GM10248 (cell line): ENCODE data around the gene TMEM63A.
"Not testable (repeated sequence)": the region's sequence is repeated elsewhere in the genome, so short reads cannot be mapped to it uniquely, and the experiment has no call there.

Experiments
- CTCF ChIA-PET: fragments of 300-600 bp; sonication (Branson Sonifier 250); formaldehyde crosslinking; extraction: SDS; loops from one replicate; lab custom pipeline; 2021; ENCODE audit warnings: antibody characterized with exemption; lab: Yijun Ruan, JAX
- POLR2A ChIA-PET: fragments of 350-650 bp; sonication (Branson Sonifier 250); formaldehyde crosslinking; extraction: SDS; loops from one replicate; lab custom pipeline; 2020; ENCODE audit warnings: antibody characterized with exemption; lab: Yijun Ruan, JAX
- DNase-seq: peaks from one replicate; pipeline ENCODE4 v3.0.0; 2012; ENCODE audit errors: extremely low spot score
- CTCF ChIP-seq: IDR thresholded peaks from 2 replicates; pipeline ENCODE4 v1.5.1; 2012; ENCODE audit warnings: mild to moderate bottlenecking, low read depth; ENCODE audit errors: extremely low read depth, missing control alignments, control extremely low read depth

The TMEM63A gene

DNA sequence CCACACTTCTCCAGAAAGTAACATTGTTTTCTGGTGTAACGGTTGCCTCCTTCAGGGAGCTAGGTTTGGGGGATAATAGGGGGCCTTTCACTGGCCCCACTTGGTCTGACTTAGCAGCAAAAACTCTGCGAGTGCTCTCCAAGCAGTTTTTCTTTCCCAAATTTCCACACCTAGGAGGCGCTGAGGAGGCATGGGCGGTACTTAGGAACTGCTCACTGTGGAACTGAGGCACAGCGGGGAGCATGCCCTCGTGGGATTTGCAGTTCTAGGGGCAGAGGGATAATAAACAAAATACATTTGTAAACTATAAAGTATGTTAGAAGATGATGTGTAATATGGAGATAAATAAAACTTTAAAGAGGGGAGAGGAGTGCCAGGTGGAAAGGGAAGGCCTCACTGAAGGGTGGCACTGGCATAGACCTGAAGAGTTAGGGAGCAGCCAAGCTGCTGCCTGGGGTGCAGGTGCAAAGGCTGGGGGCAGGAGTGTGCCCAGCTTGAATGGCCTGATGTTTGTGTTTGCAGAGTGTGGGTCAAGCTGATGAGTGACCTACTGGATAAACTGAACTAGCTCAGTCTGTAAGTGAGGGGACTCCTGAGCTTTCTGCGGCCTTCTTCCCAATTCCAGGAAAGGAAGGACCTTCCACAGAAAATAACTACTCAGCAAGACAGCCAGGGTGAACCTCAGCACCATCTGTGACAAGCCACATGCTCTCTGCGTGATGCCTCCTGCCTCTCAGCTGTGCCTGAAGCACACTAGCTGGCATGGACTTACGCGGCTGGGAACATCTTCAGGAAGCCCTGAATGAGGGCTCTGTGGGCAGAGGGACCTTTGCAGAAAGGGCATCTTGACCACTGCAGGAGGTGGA lies 70.3 kb downstream of the TMEM63A start:
- CTCF ChIA-PET = interaction anchor here (0.8 to 5.7 kb wide), 5 partner anchors 33 to 163 kb away, joined by 3 to 26 read pairs (median 3); partner anchors contain the start of gene SRP9
- no peak for TF ChIP-seq CTCF
- no peak for DNase-seq
- POLR2A ChIA-PET = no interaction called here

- POLR2A ChIA-PET = interaction anchor here (1.6 kb wide), 1 partner anchor 10 kb away, joined by 4 read pairs; no protein-coding TSS in a partner anchor
- CTCF ChIA-PET = interaction anchor here (0.8 to 5.7 kb wide), 7 partner anchors 32 to 336 kb away, joined by 3 to 26 read pairs (median 3); partner anchors contain the start of gene SRP9
- DNase-seq = not testable (repeated sequence)
Measured at GRCh38 chr1:225810579-225811538, 71.3 kb downstream of the TMEM63A start.

DNA sequence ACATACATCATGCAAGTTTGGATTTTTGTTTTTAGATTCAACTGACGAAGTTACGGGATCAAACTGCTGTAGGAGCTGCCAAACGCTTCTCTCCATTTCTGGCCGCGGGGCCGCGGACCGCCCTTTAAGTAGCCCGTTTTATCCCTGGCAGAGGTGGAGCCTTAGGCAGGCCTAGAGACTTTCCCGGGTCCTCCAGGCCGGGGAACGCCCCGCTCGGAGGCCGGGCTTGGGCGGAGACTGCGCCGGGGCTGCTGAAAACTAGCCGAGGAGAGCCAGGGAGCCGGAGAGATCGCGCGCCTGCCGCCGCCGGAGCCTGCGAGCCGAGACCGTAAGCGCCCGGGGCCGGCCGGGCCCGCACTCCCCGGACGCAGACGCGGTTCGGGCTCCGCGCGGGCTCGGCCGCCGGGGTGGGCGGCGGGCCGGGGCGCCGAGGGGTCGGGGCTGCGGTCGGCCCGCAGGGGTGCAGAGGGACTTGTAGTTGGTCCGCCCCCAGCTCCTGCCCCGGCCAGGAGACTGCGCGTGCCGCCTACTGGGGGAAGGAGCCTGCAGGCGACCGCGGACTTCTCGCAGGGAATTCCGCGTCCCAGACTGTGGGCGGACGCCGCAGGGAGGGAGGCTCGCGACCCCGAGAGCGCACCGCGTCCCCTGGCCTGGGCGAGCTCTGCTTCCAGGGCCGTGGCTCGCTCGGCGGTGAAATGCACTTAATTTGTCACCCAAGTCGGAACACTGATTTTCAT lies 72.2 kb downstream of the TMEM63A start, which contains the start of gene EPHX1:
TSS of gene EPHX1 (plus strand) at position 283 of the 737 bp plus-strand sequence. CDS start 18,606 bp downstream, outside the sequence.
- TF ChIP-seq CTCF = peak; percentile 39
- DNase-seq = peak; percentile 92
- CTCF ChIA-PET = interaction anchor here (0.9 to 5.7 kb wide), 3 partner anchors 31 to 335 kb away, joined by 3 to 26 read pairs (median 4); partner anchors contain the start of gene SRP9
- POLR2A ChIA-PET = interaction anchor here (1.6 kb wide), 1 partner anchor 9 kb away, joined by 4 read pairs; no protein-coding TSS in a partner anchor

- ChIA-PET CTCF (interaction anchor here (1.3 to 5.7 kb wide), 4 partner anchors 9 to 328 kb away, joined by 3 to 26 read pairs (median 4); partner anchors contain the start of gene SRP9), POLR2A (no interaction called here)
- no peak for DNase-seq
- no peak for TF ChIP-seq CTCF
Measured at GRCh38 chr1:225808136-225808535, 74.0 kb downstream of the TMEM63A start.

DNA sequence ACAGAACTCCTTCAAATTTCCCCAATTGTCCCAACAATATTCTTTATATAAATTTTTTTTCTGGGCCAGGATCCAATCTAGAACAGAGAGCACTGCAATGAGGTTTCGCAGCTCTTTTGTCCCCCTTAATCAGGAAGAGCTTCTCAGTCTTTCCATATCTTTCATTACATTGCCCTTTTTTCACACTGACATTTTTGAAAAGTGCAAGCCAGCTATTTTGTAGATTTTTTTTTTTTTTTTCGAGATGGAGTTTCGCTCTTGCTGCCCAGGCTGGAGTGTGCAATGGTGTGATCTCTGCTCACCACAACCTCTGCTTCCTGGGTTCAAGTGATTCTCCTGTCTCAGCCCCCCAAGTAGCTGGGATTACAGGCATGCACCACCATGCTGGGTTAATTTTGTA lies 75.4 kb downstream of the TMEM63A start:
- POLR2A ChIA-PET = interaction anchor here (0.7 kb wide), 1 partner anchor 182 kb away, joined by 4 read pairs; no protein-coding TSS in a partner anchor
- CTCF ChIA-PET = interaction anchor here (1.0 kb wide), 1 partner anchor 29 kb away, joined by 3 read pairs; the partner anchor contains the start of gene SRP9
- not testable (repeated sequence) for DNase-seq

DNA sequence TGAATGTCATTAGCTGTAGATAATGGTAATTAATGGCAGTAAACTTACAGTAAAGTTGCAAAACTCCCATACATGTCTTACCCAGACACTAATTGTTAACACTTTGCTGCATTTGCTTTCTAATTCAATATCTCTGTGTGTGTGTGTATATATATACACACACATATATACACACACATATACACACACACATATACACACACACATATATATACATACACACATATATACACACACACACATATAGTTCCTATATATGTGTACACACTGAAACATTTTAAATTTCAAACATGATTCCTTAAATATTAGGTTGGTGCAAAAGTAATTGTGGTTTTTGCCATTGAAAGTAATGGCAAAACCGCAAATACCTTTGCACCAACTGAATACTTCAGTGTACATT lies 75.9 kb downstream of the TMEM63A start:
- ChIA-PET POLR2A (interaction anchor here (0.7 kb wide), 1 partner anchor 182 kb away, joined by 4 read pairs; no protein-coding TSS in a partner anchor), CTCF (interaction anchor here (1.0 to 1.3 kb wide), 2 partner anchors 10 to 29 kb away, joined by 3 read pairs; partner anchors contain the start of gene SRP9)
- no peak for TF ChIP-seq CTCF

DNA sequence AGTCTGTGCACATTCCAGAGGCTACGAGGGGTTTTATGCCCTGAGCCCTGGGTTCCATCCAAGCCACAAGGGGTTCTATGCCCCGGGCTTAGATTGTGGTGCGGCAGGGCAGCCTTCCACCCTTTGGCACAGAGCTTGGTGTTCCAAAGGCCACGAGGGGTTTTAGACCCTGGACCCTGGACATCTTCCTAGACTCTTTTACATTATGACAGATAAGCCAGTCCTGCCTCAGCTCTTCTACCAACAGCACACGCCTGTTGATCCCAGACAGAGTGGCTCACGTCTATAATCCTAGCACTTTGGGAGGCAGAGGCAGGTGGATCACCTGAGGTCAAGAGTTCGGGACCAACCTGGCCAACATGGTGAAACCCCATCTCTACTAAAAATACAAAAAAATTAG lies 81.0 kb downstream of the TMEM63A start:
- ChIA-PET CTCF (interaction anchor here (2.2 to 2.3 kb wide), 2 partner anchors 19 to 24 kb away, joined by 9 to 11 read pairs; partner anchors contain the start of gene SRP9), POLR2A (interaction anchor here (0.7 kb wide), 1 partner anchor 9 kb away, joined by 4 read pairs; the partner anchor contains the start of gene EPHX1)

More for the DNA sequence above, 75.9 kb downstream of the TMEM63A start:
- no peak for DNase-seq

GRCh38 chr1:225796097-225796496 lies 86.1 kb downstream of the TMEM63A start:
- POLR2A ChIA-PET, CTCF ChIA-PET, DNase-seq: not testable (repeated sequence)

More for the DNA sequence above, 81.0 kb downstream of the TMEM63A start:
- not testable (repeated sequence) for DNase-seq
